Activated CD4-positive, alpha-beta T cell treated with anti-CD3 and anti-CD28 coated beads, Interleukin-2, amount 10 ng/mL, durations not matched to agents 7 days and 5 days (primary cell): ENCODE data around the gene FMR1NB. TPM values are rescaled to one million over a fixed set of nuclear protein-coding genes. Genes with fewer than 3 reads are reported as not detected.

Source experiments
- CTCF ChIA-PET: fragments of 350-600 bp; sonication (Branson Sonifier 250); formaldehyde crosslinking; loops from one replicate; lab custom pipeline; 2021; ENCODE audit warnings: antibody characterized with exemption; lab: Charles Lee
- POLR2A ChIA-PET: fragments of 350-600 bp; sonication (Branson Sonifier 250); formaldehyde crosslinking; loops from one replicate; lab custom pipeline; 2021; ENCODE audit warnings: antibody characterized with exemption; lab: Charles Lee
- DNase-seq: peaks from one replicate; pipeline ENCODE4 v3.0.0-alpha.2; 2020
- H3K27ac Mint-ChIP-seq: one replicate; pipeline ENCODE4 v1.8.0; 2021; ENCODE audit warnings: mild to moderate bottlenecking, moderate library complexity, mixed read lengths
- H3K27me3 Mint-ChIP-seq: one replicate; pipeline ENCODE4 v1.8.0; 2021; ENCODE audit warnings: mixed read lengths
- H3K36me3 Mint-ChIP-seq: one replicate; pipeline ENCODE4 v1.8.0; 2021; ENCODE audit warnings: low read depth, mixed read lengths
- H3K4me1 Mint-ChIP-seq: one replicate; pipeline ENCODE4 v1.8.0; 2021; ENCODE audit warnings: mixed read lengths
- H3K4me3 Mint-ChIP-seq: one replicate; pipeline ENCODE4 v1.8.0; 2021; ENCODE audit warnings: mild to moderate bottlenecking, moderate library complexity, mixed read lengths
- H3K9me3 Mint-ChIP-seq: one replicate; pipeline ENCODE4 v1.8.0; 2021; ENCODE audit warnings: mixed read lengths
- total RNA-seq, 2 experiments: library from RNA; stranded (reverse); gene quantifications; one replicate each; pipeline ENCODE4 v1.2.3, GENCODE V29; 2021

FMR1NB gene, protein sequence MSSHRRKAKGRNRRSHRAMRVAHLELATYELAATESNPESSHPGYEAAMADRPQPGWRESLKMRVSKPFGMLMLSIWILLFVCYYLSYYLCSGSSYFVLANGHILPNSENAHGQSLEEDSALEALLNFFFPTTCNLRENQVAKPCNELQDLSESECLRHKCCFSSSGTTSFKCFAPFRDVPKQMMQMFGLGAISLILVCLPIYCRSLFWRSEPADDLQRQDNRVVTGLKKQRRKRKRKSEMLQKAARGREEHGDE
- not detected for total RNA-seq

DNA sequence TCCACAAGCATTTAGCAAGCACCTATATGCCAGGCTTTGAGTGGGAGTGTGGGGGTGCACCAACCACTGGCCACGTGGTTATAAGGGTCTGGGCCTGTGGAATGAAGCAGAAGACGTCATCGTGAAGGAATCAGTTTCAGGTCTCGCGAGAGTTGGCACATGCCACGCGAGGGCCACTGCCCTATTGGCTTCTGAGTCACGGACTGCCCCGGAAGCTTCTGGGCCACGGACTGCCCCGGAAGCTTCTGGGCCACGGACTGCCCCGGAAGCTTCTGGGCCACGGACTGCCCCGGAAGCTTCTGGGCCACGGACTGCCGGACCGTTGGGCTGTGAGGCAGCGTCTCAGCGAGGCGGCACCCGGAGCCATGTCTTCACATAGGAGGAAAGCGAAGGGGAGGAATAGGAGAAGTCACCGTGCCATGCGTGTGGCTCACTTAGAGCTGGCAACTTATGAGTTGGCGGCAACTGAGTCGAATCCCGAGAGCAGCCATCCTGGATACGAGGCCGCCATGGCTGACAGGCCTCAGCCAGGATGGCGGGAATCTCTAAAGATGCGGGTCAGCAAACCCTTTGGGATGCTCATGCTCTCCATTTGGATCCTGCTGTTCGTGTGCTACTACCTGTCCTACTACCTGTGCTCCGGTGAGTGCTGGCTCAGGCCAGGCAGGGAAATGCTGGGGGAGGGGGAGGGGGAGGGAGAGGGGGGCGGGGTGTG, at the start of gene FMR1NB:
Gene FMR1NB (plus strand): TSS at position 300 of the 715 bp plus-strand sequence. CDS start 66 bp downstream, at position 366.
- Mint-ChIP-seq H3K9me3 (peaks cover 2% of the 10 kb centered on the region), H3K4me1 (no peaks in the 10 kb centered on the region), H3K36me3 (no peaks in the 10 kb centered on the region), H3K27ac (no peak within 1 kb of the TSS), H3K27me3 (no peaks in the 10 kb centered on the region), H3K4me3 (no peak within 1 kb of the TSS)
- ChIA-PET CTCF (no interaction called here), POLR2A (no interaction called here)
- DNase-seq: no peak

DNA sequence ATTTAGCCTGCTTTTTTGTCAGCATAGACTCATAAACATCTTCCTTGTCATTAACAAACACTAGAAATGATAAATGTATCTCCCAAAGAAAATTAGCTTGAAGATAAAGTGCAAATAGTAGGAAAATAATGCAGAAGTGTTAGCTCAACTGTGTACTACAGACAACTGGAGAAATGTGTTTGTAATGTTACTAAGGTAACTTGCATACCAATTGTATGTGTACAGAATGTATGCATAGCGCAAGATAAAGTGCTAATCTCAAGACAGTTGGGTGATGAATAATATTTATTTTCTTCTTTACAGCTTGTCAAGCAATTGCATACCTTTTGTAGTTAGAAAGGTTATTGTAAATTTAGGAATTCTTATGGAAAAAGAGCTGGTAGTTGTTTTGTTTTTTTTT, 47.3 kb upstream of the FMR1NB start:
- Mint-ChIP-seq H3K36me3 (peaks cover 20% of the 10 kb centered on the region), H3K9me3 (no peaks in the 10 kb centered on the region), H3K4me1 (no peaks in the 10 kb centered on the region), H3K4me3 (no peak overlapping the region), H3K27me3 (no peaks in the 10 kb centered on the region), H3K27ac (no peak overlapping the region)
- CTCF ChIA-PET: interaction anchor here (0.7 kb wide), 1 partner anchor 892 kb away, joined by 4 read pairs; no protein-coding TSS in a partner anchor
- POLR2A ChIA-PET: no interaction called here
- no peak for DNase-seq

DNA sequence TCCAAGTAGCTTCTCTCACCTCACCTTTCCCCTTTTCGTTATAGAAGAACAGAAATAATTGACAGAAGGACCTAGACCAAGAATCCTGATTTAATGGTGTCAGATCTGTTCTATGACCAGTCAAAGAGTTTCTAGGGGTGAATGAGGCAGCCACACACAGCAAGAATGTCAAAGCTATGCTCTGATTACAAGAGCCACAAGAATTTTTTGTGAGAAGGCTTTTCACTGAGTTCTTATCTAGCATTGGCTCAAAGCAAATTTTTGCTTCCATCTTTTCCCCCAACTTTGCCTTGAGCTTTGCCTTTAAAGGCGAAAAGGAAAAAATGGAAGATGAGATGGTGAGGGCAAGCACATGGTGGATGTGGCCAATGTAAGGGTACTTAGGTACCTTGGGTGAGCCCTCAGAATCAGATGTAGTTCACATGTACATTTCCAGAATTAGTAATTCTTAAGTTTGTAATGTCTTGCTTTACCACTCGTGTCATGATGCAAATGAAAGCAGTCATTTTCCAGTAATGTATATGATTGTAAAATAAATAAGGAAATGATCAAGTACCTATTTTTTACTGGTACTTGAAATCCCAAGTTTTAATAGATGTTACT, 45.9 kb upstream of the FMR1NB start:
- no peak for DNase-seq
- no peaks in the 10 kb centered on the region for H3K27me3 Mint-ChIP-seq
- ChIA-PET POLR2A (no interaction called here), CTCF (no interaction called here)
- H3K4me3 Mint-ChIP-seq: no peak overlapping the region
- H3K36me3 Mint-ChIP-seq: peaks cover 17% of the 10 kb centered on the region
- H3K4me1 Mint-ChIP-seq: no peaks in the 10 kb centered on the region
- no peak overlapping the region for H3K27ac Mint-ChIP-seq
- H3K9me3 Mint-ChIP-seq: no peaks in the 10 kb centered on the region

DNA sequence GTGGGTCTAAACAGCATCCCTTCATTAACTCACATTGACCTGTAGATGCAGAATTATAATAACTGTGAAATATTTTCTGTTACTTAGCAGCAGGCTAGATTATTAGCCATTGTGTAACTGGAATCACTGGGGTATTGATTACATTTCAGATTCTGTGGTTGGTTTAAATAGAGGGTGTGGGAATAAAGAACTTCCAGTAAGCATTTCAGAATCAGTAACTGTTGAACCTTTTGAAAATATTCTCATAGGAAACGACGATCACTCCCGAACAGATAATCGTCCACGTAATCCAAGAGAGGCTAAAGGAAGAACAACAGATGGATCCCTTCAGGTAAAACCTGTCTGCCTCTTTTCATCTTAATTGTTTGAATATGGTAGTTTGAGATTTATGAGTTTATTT, 35.9 kb upstream of the FMR1NB start:
- CTCF ChIA-PET: interaction anchor here (0.8 kb wide), 1 partner anchor 13 kb away, joined by 3 read pairs; no protein-coding TSS in a partner anchor
- no peaks in the 10 kb centered on the region for H3K4me1 Mint-ChIP-seq

DNA sequence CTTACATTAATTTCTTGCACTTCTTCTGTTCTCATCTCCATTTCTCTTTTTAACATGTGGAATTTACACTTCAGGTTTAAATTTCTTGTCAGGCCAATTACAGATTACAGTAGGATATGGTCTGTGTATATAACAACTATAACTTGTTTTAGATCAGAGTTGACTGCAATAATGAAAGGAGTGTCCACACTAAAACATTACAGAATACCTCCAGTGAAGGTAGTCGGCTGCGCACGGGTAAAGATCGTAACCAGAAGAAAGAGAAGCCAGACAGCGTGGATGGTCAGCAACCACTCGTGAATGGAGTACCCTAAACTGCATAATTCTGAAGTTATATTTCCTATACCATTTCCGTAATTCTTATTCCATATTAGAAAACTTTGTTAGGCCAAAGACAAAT, 32.6 kb upstream of the FMR1NB start:
- H3K27me3 Mint-ChIP-seq: no peaks in the 10 kb centered on the region
- no peak overlapping the region for H3K4me3 Mint-ChIP-seq
- no peaks in the 10 kb centered on the region for H3K9me3 Mint-ChIP-seq
- no peak overlapping the region for H3K27ac Mint-ChIP-seq
- ChIA-PET CTCF (no interaction called here), POLR2A (no interaction called here)
- H3K36me3 Mint-ChIP-seq: peaks cover 35% of the 10 kb centered on the region
- no peak for DNase-seq
- H3K4me1 Mint-ChIP-seq: no peaks in the 10 kb centered on the region

More for the DNA sequence above, 35.9 kb upstream of the FMR1NB start:
- POLR2A ChIA-PET: no interaction called here
- H3K4me3 Mint-ChIP-seq: no peak overlapping the region
- peaks cover 45% of the 10 kb centered on the region for H3K36me3 Mint-ChIP-seq
- no peaks in the 10 kb centered on the region for H3K9me3 Mint-ChIP-seq
- H3K27me3 Mint-ChIP-seq: no peaks in the 10 kb centered on the region
- no peak overlapping the region for H3K27ac Mint-ChIP-seq
- DNase-seq: no peak

DNA sequence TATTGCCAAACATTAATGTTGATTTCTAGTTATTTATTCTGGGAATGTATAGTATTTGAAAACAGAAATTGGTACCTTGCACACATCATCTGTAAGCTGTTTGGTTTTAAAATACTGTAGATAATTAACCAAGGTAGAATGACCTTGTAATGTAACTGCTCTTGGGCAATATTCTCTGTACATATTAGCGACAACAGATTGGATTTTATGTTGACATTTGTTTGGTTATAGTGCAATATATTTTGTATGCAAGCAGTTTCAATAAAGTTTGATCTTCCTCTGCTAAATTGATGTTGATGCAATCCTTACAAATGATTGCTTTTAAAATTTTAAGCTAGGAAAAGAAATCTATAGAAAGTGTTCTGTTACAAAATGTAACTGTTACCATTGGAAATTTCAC, 30.8 kb upstream of the FMR1NB start:
- CTCF ChIA-PET: no interaction called here
- DNase-seq: no peak
- Mint-ChIP-seq H3K9me3 (no peaks in the 10 kb centered on the region), H3K4me1 (no peaks in the 10 kb centered on the region), H3K4me3 (no peak overlapping the region), H3K27ac (no peak overlapping the region), H3K27me3 (no peaks in the 10 kb centered on the region), H3K36me3 (peaks cover 27% of the 10 kb centered on the region)
- POLR2A ChIA-PET: no interaction called here

DNA sequence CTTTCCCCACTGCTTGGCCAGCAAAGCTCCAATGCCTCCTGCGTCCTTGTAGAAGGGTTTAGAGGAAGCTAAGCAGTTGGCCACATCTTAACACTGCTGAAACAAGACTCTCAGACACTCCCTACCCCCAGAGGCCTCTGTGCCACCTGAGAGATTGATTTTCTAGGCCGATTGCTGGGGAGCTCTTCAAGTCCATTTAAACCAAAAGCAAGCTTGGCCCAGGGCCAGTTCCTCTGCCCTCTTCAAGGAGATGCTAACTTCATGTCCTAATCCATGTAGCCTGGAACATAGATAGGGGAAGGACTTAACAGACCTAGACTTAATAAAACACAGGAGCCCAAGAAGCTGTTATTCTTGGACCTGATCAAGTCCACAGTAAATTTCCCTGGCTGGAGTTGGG, 27.2 kb upstream of the FMR1NB start:
- POLR2A ChIA-PET: no interaction called here
- no peak for DNase-seq
- no peaks in the 10 kb centered on the region for H3K4me1 Mint-ChIP-seq
- H3K36me3 Mint-ChIP-seq: peaks cover 16% of the 10 kb centered on the region
- no peaks in the 10 kb centered on the region for H3K9me3 Mint-ChIP-seq
- CTCF ChIA-PET: no interaction called here
- H3K27ac Mint-ChIP-seq: no peak overlapping the region
- no peak overlapping the region for H3K4me3 Mint-ChIP-seq
- no peaks in the 10 kb centered on the region for H3K27me3 Mint-ChIP-seq

DNA sequence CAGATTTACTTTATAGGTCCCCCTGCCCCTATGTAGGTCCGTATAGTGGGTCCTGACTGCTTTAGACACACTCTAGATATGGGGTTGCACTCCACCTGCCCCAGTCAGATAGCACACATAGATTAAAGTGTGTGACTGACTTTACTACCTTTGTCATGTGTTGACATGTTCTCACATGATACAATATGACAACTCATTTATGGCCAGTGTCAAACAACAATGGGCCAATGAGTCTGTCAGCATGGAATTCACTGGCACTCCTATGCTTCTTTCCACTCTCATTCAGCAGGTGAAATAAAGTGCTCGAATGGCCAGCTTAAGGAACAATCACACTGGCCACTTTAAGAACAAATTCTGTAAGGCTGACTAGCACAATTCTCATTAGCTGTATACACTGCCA, 23.8 kb upstream of the FMR1NB start:
- no peaks in the 10 kb centered on the region for H3K4me1 Mint-ChIP-seq
- H3K27me3 Mint-ChIP-seq: no peaks in the 10 kb centered on the region
- H3K9me3 Mint-ChIP-seq: no peaks in the 10 kb centered on the region
- H3K4me3 Mint-ChIP-seq: no peak overlapping the region
- POLR2A ChIA-PET: no interaction called here
- no peak overlapping the region for H3K27ac Mint-ChIP-seq
- no peak for DNase-seq
- H3K36me3 Mint-ChIP-seq: no peaks in the 10 kb centered on the region
- CTCF ChIA-PET: no interaction called here

DNA sequence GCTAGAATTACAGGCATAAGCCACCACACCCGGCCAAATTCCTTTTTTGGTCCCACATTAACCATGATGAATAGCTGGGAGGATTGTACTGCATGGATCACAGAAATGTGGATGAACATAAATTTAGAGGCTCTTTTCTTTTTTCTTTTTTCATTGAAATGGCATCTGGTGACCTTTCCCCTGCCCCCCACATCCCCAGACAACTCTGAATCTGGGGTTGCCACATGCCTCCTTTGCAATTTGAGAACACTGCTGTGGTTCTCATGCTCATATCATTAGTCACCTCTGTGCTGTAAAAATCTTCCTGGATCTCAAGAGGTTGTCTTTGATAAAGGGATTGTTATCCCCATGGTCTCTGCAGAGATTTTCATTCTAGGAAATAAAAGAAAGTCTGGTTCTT, 22.8 kb upstream of the FMR1NB start:
- no peak overlapping the region for H3K4me3 Mint-ChIP-seq
- no peaks in the 10 kb centered on the region for H3K27me3 Mint-ChIP-seq
- H3K36me3 Mint-ChIP-seq: no peaks in the 10 kb centered on the region
- ChIA-PET POLR2A (no interaction called here), CTCF (interaction anchor here (1.0 kb wide), 1 partner anchor 13 kb away, joined by 3 read pairs; no protein-coding TSS in a partner anchor)
- no peak overlapping the region for H3K27ac Mint-ChIP-seq
- H3K9me3 Mint-ChIP-seq: no peaks in the 10 kb centered on the region
- no peaks in the 10 kb centered on the region for H3K4me1 Mint-ChIP-seq
- DNase-seq: no peak

DNA sequence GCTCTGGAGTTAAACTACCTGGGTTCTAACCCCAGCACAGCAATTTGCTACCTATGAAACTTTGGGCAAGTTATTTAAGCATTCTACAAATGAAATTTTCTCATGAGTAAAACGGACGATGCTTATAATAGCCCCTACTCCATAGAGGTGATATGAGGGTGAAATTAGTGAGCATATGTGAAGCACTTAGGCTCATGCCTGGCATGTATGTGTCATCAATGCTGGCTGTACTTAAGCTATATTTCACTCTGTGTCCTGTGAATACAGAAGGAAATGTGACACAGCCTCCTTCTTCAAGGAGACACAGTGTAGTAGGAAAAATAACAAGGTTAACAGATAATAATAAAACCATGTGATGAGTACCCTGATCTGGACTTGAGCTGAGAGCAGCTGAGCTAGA, 20.4 kb upstream of the FMR1NB start:
- no peak overlapping the region for H3K4me3 Mint-ChIP-seq
- H3K36me3 Mint-ChIP-seq: no peaks in the 10 kb centered on the region
- DNase-seq: no peak
- no peaks in the 10 kb centered on the region for H3K27me3 Mint-ChIP-seq
- POLR2A ChIA-PET: no interaction called here
- no peak overlapping the region for H3K27ac Mint-ChIP-seq
- H3K9me3 Mint-ChIP-seq: no peaks in the 10 kb centered on the region
- H3K4me1 Mint-ChIP-seq: no peaks in the 10 kb centered on the region
- CTCF ChIA-PET: no interaction called here

DNA sequence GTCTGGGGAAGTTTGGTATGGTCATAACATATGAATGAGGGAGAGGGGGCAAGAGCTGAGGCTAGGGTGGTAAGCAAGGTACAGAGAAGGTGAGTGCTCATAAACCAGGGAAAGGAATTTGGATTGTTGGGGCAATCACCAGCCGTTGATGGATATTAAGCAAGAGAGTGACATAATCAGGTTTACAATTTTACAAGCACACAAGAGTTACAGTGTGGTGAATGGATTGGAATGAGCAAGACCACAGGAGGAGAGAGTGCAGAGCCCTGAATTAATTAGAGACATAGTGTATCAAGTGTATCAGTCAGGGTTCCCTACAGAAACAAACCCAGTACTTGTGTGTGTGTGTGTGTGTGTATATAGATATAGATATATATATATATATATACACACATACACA, 18.7 kb upstream of the FMR1NB start:
- Mint-ChIP-seq H3K4me3 (no peak overlapping the region), H3K36me3 (no peaks in the 10 kb centered on the region), H3K27ac (no peak overlapping the region), H3K4me1 (no peaks in the 10 kb centered on the region), H3K27me3 (no peaks in the 10 kb centered on the region), H3K9me3 (no peaks in the 10 kb centered on the region)
- ChIA-PET CTCF (no interaction called here), POLR2A (no interaction called here)
- no peak for DNase-seq

DNA sequence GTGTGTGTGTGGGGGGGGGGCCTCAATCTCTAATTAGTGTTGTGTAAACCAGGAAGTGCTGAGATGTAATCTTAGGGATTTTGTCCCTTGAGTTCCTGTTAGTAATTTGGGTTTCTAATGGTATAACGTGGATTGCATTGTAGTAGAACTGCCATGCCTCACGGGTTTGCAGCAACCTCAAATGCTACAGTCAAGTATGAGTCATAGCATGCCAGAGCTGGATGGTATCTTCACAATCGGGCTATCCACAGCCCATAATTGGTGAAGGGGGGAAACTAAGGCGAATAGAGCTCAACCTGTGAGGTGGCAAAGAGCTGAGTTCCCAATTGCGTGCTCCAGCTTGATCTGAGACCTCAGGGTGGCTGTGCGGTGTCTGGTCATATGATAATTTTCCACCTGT, 2.2 kb upstream of the FMR1NB start:
- no peaks in the 10 kb centered on the region for H3K4me1 Mint-ChIP-seq
- no peak for DNase-seq
- H3K4me3 Mint-ChIP-seq: no peak overlapping the region
- ChIA-PET CTCF (interaction anchor here (0.6 to 0.7 kb wide), 3 partner anchors 10 to 1634 kb away, joined by 3 to 4 read pairs (median 3); no protein-coding TSS in a partner anchor), POLR2A (no interaction called here)
- no peaks in the 10 kb centered on the region for H3K27me3 Mint-ChIP-seq
- H3K27ac Mint-ChIP-seq: no peak overlapping the region
- H3K36me3 Mint-ChIP-seq: no peaks in the 10 kb centered on the region
- peaks cover 2% of the 10 kb centered on the region for H3K9me3 Mint-ChIP-seq

DNA sequence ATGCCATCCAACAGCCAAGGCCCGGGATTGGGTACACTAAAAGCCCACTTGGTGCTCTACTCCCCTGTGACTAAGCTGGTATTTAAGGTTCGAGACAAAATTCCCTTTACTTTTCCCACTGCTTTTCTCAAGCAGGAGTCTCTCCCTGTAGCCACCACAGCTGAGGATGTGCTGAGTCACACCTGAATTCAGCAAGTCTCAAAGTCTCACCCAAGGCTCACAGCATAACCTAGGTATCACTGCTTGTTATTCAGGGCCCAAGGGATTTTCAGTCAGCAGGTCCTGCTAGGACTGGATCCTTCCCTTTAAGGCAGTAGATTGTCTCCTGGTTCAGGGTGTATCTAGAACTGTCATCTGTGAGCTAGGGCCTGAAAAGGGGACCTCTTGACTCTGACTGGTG, 39.2 kb downstream of the FMR1NB start:
- no peak for DNase-seq
- CTCF ChIA-PET: no interaction called here
- Mint-ChIP-seq H3K36me3 (no peaks in the 10 kb centered on the region), H3K9me3 (no peaks in the 10 kb centered on the region), H3K4me3 (no peak overlapping the region), H3K27ac (no peak overlapping the region), H3K4me1 (no peaks in the 10 kb centered on the region), H3K27me3 (no peaks in the 10 kb centered on the region)
- POLR2A ChIA-PET: no interaction called here
